Measurements from ENCODE around the gene CDC42BPG. TPM values are rescaled to one million over a fixed set of nuclear protein-coding genes. Genes with fewer than 3 reads are reported as not detected.

CDC42BPG gene
- total RNA-seq, 1 donor from 2014 or later = 13.0 TPM

- no peak overlapping the region for H3K4me3 ChIP-seq
- H3K36me3 ChIP-seq = peaks cover 0 to 21% of the 10 kb centered on the region in 2 donors
- peak overlapping the region; percentile 3 for H3K27ac ChIP-seq
- peaks cover 61% of the 10 kb centered on the region for H3K4me1 ChIP-seq
- H3K9me3 ChIP-seq = no peaks in the 10 kb centered on the region
- intact Hi-C loops (cut with DNase I) = no loop called here
- no peak for DNase-seq (ENCODE audit: extremely low spot score in 2 of 2)
- H3K27me3 ChIP-seq = no peaks in the 10 kb centered on the region
- TF ChIP-seq POLR2AphosphoS5 (IDR thresholded peaks at IDR 0.05; ENCODE audit: insufficient read depth in 1 of 2, low read depth in 1 of 2) (no peak), CTCF (IDR thresholded peaks at IDR 0.05) (no peak), POLR2A (IDR thresholded peaks at IDR 0.05) (no peak)
Observed at GRCh38 chr11:64859542-64860414, 15.3 kb upstream of the CDC42BPG start.

GRCh38 chr11:64858467-64859263 lies 14.2 kb upstream of the CDC42BPG start:
- intact Hi-C loops (cut with DNase I) = no loop called here
- H3K36me3 ChIP-seq = peaks cover 0 to 32% of the 10 kb centered on the region in 2 donors
- no peak for DNase-seq (ENCODE audit: extremely low spot score in 2 of 2)
- H3K9me3 ChIP-seq = no peaks in the 10 kb centered on the region
- H3K4me3 ChIP-seq = no peak overlapping the region
- H3K27ac ChIP-seq = peak overlapping the region; percentile 3
- TF ChIP-seq CTCF (IDR thresholded peaks at IDR 0.05) = no peak
- no peak for TF ChIP-seq POLR2AphosphoS5 (IDR thresholded peaks at IDR 0.05; ENCODE audit: insufficient read depth in 1 of 2, low read depth in 1 of 2)
- TF ChIP-seq POLR2A (IDR thresholded peaks at IDR 0.05) = no peak
- no peaks in the 10 kb centered on the region for H3K27me3 ChIP-seq
- H3K4me1 ChIP-seq = peaks cover 58% of the 10 kb centered on the region

- no peak for DNase-seq (ENCODE audit: extremely low spot score in 2 of 2)
- Histone ChIP-seq H3K36me3 (peaks cover 0 to 32% of the 10 kb centered on the region in 2 donors), H3K27me3 (no peaks in the 10 kb centered on the region), H3K9me3 (no peaks in the 10 kb centered on the region), H3K4me1 (peaks cover 47% of the 10 kb centered on the region), H3K27ac (peak overlapping the region; percentile 79), H3K4me3 (no peak overlapping the region)
- intact Hi-C loops (cut with DNase I) = loop anchor here (2.0 kb wide), 1 partner anchor 21 kb away; the partner anchor contains the start of gene EHD1
- TF ChIP-seq CTCF (IDR thresholded peaks at IDR 0.05) (no peak), POLR2AphosphoS5 (IDR thresholded peaks at IDR 0.05; ENCODE audit: insufficient read depth in 1 of 2, low read depth in 1 of 2) (no peak), POLR2A (IDR thresholded peaks at IDR 0.05) (no peak)
Observed at GRCh38 chr11:64857485-64857884, 13.0 kb upstream of the CDC42BPG start.

DNA sequence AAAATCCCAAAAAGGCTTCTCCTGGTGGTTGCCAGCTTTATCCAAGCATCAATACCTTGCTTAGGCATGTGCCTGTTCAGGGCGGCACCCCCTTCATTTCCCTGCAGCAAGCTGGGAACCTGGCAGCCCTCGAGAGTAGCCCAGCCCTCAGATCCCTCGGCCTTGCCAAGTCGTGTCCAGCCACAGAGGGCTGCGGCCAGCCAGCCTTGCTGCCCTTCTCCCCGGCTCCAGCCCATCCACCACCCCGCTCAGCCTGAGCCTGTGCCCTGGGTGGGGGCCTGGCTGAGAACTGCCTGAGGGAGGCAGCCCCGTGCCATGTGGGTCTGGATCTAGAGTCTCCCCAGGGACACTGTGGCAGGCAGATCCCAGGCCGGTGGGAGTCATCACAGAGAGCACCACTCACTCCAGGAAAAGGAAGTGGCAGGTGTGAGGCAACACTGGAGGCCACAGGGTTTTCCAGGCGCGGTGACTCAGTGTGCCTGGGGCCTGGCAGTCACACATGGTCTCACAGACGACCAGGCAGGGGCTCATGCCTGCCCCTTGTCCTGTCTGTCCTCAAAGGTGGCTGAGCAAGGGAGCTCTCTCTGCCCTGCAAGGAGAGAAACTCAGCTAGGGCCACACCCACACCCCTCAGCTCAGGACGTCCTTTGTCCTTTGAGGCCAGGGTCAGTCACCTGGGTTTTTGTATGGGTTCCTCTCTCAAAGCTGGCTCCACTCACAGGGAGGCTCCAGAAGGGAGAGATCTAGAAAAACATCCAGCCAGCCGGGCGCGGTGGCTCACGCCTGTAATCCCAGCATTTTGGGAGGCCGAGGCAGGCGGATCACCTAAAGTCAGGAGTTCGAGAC lies 12.2 kb upstream of the CDC42BPG start:
- intact Hi-C loops (cut with DNase I) = loop anchor here (2.0 kb wide), 1 partner anchor 22 kb away; the partner anchor contains the start of gene EHD1
- Histone ChIP-seq H3K4me3 (no peak overlapping the region), H3K27me3 (no peaks in the 10 kb centered on the region), H3K36me3 (peaks cover 0 to 32% of the 10 kb centered on the region in 2 donors), H3K4me1 (peaks cover 43% of the 10 kb centered on the region), H3K27ac (peak overlapping the region; percentile 79), H3K9me3 (no peaks in the 10 kb centered on the region)
- TF ChIP-seq CTCF (IDR thresholded peaks at IDR 0.05) (no peak), POLR2A (IDR thresholded peaks at IDR 0.05) (no peak), POLR2AphosphoS5 (IDR thresholded peaks at IDR 0.05; ENCODE audit: insufficient read depth in 1 of 2, low read depth in 1 of 2) (peak; percentile 53 to 82)
- no peak for DNase-seq (ENCODE audit: extremely low spot score in 2 of 2)
